ENCODE measurements around the gene TMEM217. TPM values are rescaled to one million over a fixed set of nuclear protein-coding genes. Genes with fewer than 3 reads are reported as not detected.
"Not testable (repeated sequence)": the region's sequence is repeated elsewhere in the genome, so short reads cannot be mapped to it uniquely, and the experiment has no call there.

The TMEM217 gene
- total RNA-seq, 2 donors from 2014 or later: 0.41 to 6.2 TPM

- ATAC-seq (ENCODE audit: insufficient number of reproducible peaks, low FRiP score, low read depth): no peak
- H3K9me3 ChIP-seq: no peaks in the 10 kb centered on the region
- no peak overlapping the region for H3K4me3 ChIP-seq
- H3K27me3 ChIP-seq (replicated peaks; ENCODE audit: insufficient read depth): no peaks in the 10 kb centered on the region
- peaks cover 0 to 9% of the 10 kb centered on the region in 2 donors for H3K4me1 ChIP-seq (ENCODE audit: control insufficient read depth in 1 of 2, low read depth in 2 of 2)
- TF ChIP-seq, protein P1, sequence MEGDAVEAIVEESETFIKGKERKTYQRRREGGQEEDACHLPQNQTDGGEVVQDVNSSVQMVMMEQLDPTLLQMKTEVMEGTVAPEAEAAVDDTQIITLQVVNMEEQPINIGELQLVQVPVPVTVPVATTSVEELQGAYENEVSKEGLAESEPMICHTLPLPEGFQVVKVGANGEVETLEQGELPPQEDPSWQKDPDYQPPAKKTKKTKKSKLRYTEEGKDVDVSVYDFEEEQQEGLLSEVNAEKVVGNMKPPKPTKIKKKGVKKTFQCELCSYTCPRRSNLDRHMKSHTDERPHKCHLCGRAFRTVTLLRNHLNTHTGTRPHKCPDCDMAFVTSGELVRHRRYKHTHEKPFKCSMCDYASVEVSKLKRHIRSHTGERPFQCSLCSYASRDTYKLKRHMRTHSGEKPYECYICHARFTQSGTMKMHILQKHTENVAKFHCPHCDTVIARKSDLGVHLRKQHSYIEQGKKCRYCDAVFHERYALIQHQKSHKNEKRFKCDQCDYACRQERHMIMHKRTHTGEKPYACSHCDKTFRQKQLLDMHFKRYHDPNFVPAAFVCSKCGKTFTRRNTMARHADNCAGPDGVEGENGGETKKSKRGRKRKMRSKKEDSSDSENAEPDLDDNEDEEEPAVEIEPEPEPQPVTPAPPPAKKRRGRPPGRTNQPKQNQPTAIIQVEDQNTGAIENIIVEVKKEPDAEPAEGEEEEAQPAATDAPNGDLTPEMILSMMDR (IDR thresholded peaks at IDR 0.05): no peak
- H3K27ac ChIP-seq: peak overlapping the region in 1 of 2 donors; percentile 30
- DNase-seq (ENCODE audit: low spot score): no peak
- H3K36me3 ChIP-seq: no peaks in the 10 kb centered on the region
Measured at GRCh38 chr6:37182736-37183590, 75.0 kb downstream of the TMEM217 start.

GRCh38 chr6:37180610-37181009 is 77.3 kb downstream of the TMEM217 start:
- ATAC-seq (ENCODE audit: insufficient number of reproducible peaks, low FRiP score, low read depth); H3K4me1 ChIP-seq (ENCODE audit: control insufficient read depth in 1 of 2, low read depth in 2 of 2); DNase-seq (ENCODE audit: low spot score); H3K36me3 ChIP-seq; H3K27ac ChIP-seq; H3K4me3 ChIP-seq; H3K9me3 ChIP-seq; H3K27me3 ChIP-seq (replicated peaks; ENCODE audit: insufficient read depth): not testable (repeated sequence)

DNA sequence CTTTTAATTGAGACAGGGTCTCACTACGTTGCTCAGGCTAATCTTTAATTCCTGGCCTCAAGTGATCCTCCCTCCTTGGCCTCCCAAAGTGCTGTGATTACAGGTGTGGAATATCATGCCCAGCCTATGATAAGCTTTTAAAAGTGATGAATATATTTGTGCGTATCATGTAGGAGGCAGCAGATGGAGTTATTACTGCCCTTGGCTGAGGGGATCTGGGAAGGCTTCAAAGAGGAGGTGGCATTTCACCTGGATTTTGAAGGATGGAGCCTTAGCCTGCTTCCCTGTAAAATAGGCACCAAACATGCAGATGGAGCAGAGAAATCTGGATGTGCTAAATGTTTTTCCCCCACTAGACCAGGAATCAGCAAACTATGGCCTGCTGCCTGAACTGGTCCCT is 77.9 kb downstream of the TMEM217 start:
- Histone ChIP-seq H3K36me3 (peaks cover 2% of the 10 kb centered on the region), H3K4me1 (ENCODE audit: control insufficient read depth in 1 of 2, low read depth in 2 of 2) (peaks cover 0 to 9% of the 10 kb centered on the region in 2 donors), H3K27ac (no peak overlapping the region), H3K4me3 (no peak overlapping the region), H3K9me3 (no peaks in the 10 kb centered on the region), H3K27me3 (replicated peaks; ENCODE audit: insufficient read depth) (no peaks in the 10 kb centered on the region)
- ATAC-seq (ENCODE audit: insufficient number of reproducible peaks, low FRiP score, low read depth): no peak
- DNase-seq (ENCODE audit: low spot score): no peak
- TF ChIP-seq, protein P1 (IDR thresholded peaks at IDR 0.05): no peak

DNA sequence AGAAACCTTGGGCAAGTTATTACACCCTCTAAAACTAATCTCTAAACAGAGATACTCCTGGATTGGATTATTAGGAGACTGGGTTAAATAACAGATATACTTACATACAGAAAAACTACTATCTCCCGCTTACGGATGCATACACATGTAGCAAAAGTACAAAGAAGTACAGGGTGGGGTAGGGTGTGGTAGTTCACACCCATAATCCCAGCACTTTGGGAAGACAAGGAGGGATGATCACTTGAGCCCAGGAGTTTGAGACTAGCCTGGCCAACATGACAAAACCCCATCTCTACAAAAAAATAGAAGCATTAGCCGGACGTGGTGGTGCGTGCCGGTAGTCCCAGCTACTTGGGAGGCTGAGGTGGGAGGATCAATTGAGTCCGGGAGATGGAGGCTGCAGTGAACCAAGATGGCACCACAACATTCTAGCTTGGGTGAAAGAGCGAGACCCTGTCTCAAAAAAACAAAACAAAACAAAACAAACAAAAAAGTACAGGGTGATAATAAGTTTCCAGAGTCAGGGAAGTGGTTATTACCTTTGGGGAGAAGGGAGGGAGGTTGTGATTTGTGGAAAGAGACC is 79.9 kb downstream of the TMEM217 start:
- no peaks in the 10 kb centered on the region for H3K9me3 ChIP-seq
- TF ChIP-seq, protein P1 (IDR thresholded peaks at IDR 0.05): no peak
- ATAC-seq (ENCODE audit: insufficient number of reproducible peaks, low FRiP score, low read depth) (no peak), DNase-seq (ENCODE audit: low spot score) (no peak)
- no peaks in the 10 kb centered on the region for H3K27me3 ChIP-seq (replicated peaks; ENCODE audit: insufficient read depth)
- no peak overlapping the region for H3K4me3 ChIP-seq
- H3K36me3 ChIP-seq: peaks cover 22% of the 10 kb centered on the region
- H3K27ac ChIP-seq: no peak overlapping the region
- peaks cover 11 to 18% of the 10 kb centered on the region in 2 donors for H3K4me1 ChIP-seq (ENCODE audit: control insufficient read depth in 1 of 2, low read depth in 2 of 2)

DNA sequence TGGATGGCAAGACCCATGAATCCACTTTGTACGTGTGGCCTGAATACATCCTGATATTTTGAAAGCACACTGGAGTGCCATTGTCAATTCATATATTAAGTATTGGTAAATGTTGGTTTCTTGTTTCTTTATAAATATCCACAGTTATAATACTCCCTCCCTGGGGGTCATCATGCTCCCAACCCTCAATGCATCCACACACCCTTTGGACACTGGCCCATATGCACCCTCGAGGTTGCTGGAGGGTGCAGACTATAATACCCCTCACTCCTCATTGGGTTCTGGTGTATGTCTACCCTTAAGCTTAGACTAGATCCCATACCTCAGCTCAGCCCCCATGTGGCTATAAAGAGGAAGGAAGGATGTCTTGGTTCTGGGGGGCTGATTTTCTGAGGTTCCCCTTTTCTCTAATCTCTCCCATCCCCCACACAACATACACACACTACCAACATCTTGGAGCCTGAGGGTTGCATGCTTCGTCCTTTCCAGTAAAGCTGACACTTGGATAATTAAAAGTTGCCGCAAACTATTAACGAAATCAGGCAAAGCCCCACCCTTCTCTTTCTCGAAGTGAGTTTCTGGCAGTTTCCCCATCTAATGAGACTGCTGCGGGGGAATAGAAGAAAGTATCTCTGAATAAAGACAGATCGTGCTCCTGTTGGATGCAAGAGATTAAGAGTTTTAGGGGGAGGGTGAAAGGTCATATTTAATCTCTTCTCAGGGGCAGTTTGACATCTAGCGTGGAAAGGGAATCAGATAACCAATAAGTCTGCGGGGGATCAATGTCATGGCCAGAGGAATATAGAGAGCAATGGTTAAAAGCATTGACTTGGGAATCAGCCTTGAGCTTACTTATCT is 80.6 kb downstream of the TMEM217 start:
- peaks cover 13 to 25% of the 10 kb centered on the region in 2 donors for H3K4me1 ChIP-seq (ENCODE audit: control insufficient read depth in 1 of 2, low read depth in 2 of 2)
- no peak overlapping the region for H3K4me3 ChIP-seq
- ATAC-seq (ENCODE audit: insufficient number of reproducible peaks, low FRiP score, low read depth): no peak
- TF ChIP-seq, protein P1 (IDR thresholded peaks at IDR 0.05): no peak
- peaks cover 28% of the 10 kb centered on the region for H3K36me3 ChIP-seq
- H3K27me3 ChIP-seq (replicated peaks; ENCODE audit: insufficient read depth): no peaks in the 10 kb centered on the region
- H3K9me3 ChIP-seq: no peaks in the 10 kb centered on the region
- H3K27ac ChIP-seq: no peak overlapping the region
- DNase-seq (ENCODE audit: low spot score): no peak

Data from thoracic aorta (tissue), 2 donors.